H1 (cell line): Measurements from ENCODE around the gene PC. TPM values are rescaled to one million over a fixed set of nuclear protein-coding genes. Genes with fewer than 3 reads are reported as not detected.
A peak's percentile ranks its signal among the peaks of the same experiment; 100 is the strongest.

Experiments
- CTCF ChIA-PET: fragments of 300-600 bp; sonication (Branson Sonifier 250); formaldehyde crosslinking; loops from one replicate; lab custom pipeline; 2021; ENCODE audit not compliant: partially characterized antibody; lab: Charles Lee
- POLR2A ChIA-PET: fragments of 300-600 bp; sonication (Branson Sonifier 250); formaldehyde crosslinking; loops from one replicate; lab custom pipeline; 2021; ENCODE audit warnings: inconsistent platforms; ENCODE audit not compliant: partially characterized antibody; lab: Charles Lee
- DNase-seq, 2 experiments: peaks; one replicate each; pipeline versions ENCODE4 v3.0.0 to v3.0.0-alpha.2; 2010 to 2022; ENCODE audit warnings: low spot score in 2 of 2, low read depth in 1 of 2, mixed read lengths in 1 of 2
- FAIRE-seq: peaks from 2 replicates; lab custom pipeline; 2011; peaks lifted over from hg19 to GRCh38; lab: Jason Lieb, UNC
- H2AFZ ChIP-seq: 2 replicates; pipeline ENCODE4 v1.8.1; 2012; ENCODE audit warnings: low read length, inconsistent platforms
- H2AK5ac ChIP-seq: 2 replicates; pipeline ENCODE4 v1.6.1; 2013; ENCODE audit warnings: low read depth, low read length
- H2BK120ac ChIP-seq: replicated peaks from 2 replicates; pipeline ENCODE3; 2013; ENCODE audit warnings: low read depth, low read length, inconsistent platforms
- H2BK12ac ChIP-seq: 2 replicates; pipeline ENCODE4 v1.6.1; 2013; ENCODE audit warnings: low read depth, low read length
- H2BK15ac ChIP-seq: 2 replicates; pipeline ENCODE4 v1.6.1; 2013; ENCODE audit warnings: low read length
- H2BK20ac ChIP-seq: 2 replicates; pipeline ENCODE4 v1.6.1; 2013; ENCODE audit warnings: low read length
- H2BK5ac ChIP-seq: 2 replicates; pipeline ENCODE4 v1.6.1; 2013; ENCODE audit warnings: low read depth, low read length
- H3K14ac ChIP-seq: 2 replicates; pipeline ENCODE4 v1.6.1; 2013; ENCODE audit warnings: inconsistent platforms; ENCODE audit not compliant: insufficient read length
- H3K18ac ChIP-seq: 2 replicates; pipeline ENCODE4 v1.6.1; 2013; ENCODE audit warnings: low read length; ENCODE audit errors: extremely low read depth
- H3K23ac ChIP-seq: 2 replicates; pipeline ENCODE4 v1.6.1; 2013; ENCODE audit warnings: inconsistent platforms; ENCODE audit not compliant: insufficient read length
- H3K23me2 ChIP-seq: 2 replicates; pipeline ENCODE4 v1.6.1; 2013; ENCODE audit warnings: low read depth, low read length
- H3K27ac ChIP-seq: 2 replicates; pipeline ENCODE4 v1.6.1; 2011; ENCODE audit warnings: low read depth, low read length, inconsistent platforms
- H3K27me3 ChIP-seq, 4 experiments: replicated peaks in 1 of 4; 1 replicate in 1 of 4; 2 replicates in 3 of 4; pipeline versions ENCODE4 v1.6.1 to v1.8.1; 2011 to 2013; ENCODE audit warnings: low read length in 3 of 4, mild to moderate bottlenecking in 3 of 4, inconsistent platforms in 2 of 4, mixed read lengths in 2 of 4, moderate library complexity in 1 of 4; ENCODE audit not compliant: control insufficient read depth in 3 of 4, insufficient read depth in 3 of 4; ENCODE audit errors: extremely low read depth in 1 of 4
- H3K36me3 ChIP-seq, 4 experiments: 2 replicates each; pipeline versions ENCODE4 v1.6.1 to v1.8.1; 2011 to 2013; ENCODE audit warnings: mild to moderate bottlenecking in 4 of 4, low read length in 3 of 4, moderate library complexity in 2 of 4, control low read depth in 1 of 4, inconsistent platforms in 1 of 4; ENCODE audit not compliant: insufficient read depth in 4 of 4, control insufficient read depth in 2 of 4
- H3K4ac ChIP-seq: replicated peaks from 2 replicates; pipeline ENCODE3; 2013; ENCODE audit warnings: low read length, low read depth, mixed read lengths, inconsistent platforms; ENCODE audit not compliant: insufficient read length
- H3K4me1 ChIP-seq, 4 experiments: replicated peaks in 1 of 4; 1 replicate in 1 of 4; 2 replicates in 3 of 4; pipeline versions ENCODE4 v1.6.1 to v1.8.1; 2011 to 2013; ENCODE audit warnings: low read length in 3 of 4, inconsistent platforms in 2 of 4, mixed read lengths in 1 of 4; ENCODE audit not compliant: insufficient read depth in 4 of 4, control insufficient read depth in 3 of 4
- H3K4me2 ChIP-seq, 2 experiments: 2 replicates each; pipeline versions ENCODE4 v1.6.1 to v1.8.1; 2011 to 2013; ENCODE audit warnings: low read depth in 2 of 2, low read length in 2 of 2, control low read depth in 1 of 2, inconsistent platforms in 1 of 2, mild to moderate bottlenecking in 1 of 2; ENCODE audit not compliant: insufficient read depth in 1 of 2
- H3K4me3 ChIP-seq, 4 experiments: fragments of 200-600, 300-600 bp in 1 of 4; sonication (generic), shearing (Covaris generic), sonication (Bioruptor Twin) in 1 of 4; 2 replicates each; pipeline versions ENCODE4 v1.5.1 to v1.8.1; 2011 to 2016; ENCODE audit warnings: low read length in 4 of 4, low read depth in 3 of 4, control low read depth in 2 of 4, inconsistent platforms in 2 of 4, mild to moderate bottlenecking in 2 of 4, mixed read lengths in 1 of 4, moderate library complexity in 1 of 4; ENCODE audit not compliant: insufficient read depth in 2 of 4; ENCODE audit errors: extremely low read depth in 1 of 4
- H3K56ac ChIP-seq: replicated peaks from 2 replicates; pipeline ENCODE3; 2013; ENCODE audit warnings: low read depth, mild to moderate bottlenecking, mixed read lengths, low read length, inconsistent platforms; ENCODE audit not compliant: insufficient read length
- H3K79me1 ChIP-seq: 2 replicates; pipeline ENCODE4 v1.6.1; 2013; ENCODE audit warnings: low read depth, low read length, control low read depth
- H3K79me2 ChIP-seq, 2 experiments: 2 replicates each; pipeline versions ENCODE4 v1.6.1 to v1.8.1; 2012 to 2013; ENCODE audit warnings: low read length in 2 of 2, mild to moderate bottlenecking in 2 of 2, inconsistent platforms in 1 of 2; ENCODE audit not compliant: insufficient read depth in 2 of 2, control insufficient read depth in 1 of 2
- H3K9ac ChIP-seq, 4 experiments: replicated peaks in 1 of 4; 1 replicate in 1 of 4; 2 replicates in 3 of 4; pipeline versions ENCODE4 v1.6.1 to v1.8.1; 2011 to 2013; ENCODE audit warnings: low read depth in 3 of 4, low read length in 3 of 4, control low read depth in 2 of 4, mild to moderate bottlenecking in 2 of 4, moderate library complexity in 2 of 4, inconsistent platforms in 1 of 4; ENCODE audit errors: extremely low read depth in 1 of 4
- H3K9me3 ChIP-seq, 2 experiments: 2 replicates each; pipeline versions ENCODE4 v1.6.1 to v1.8.1; 2012 to 2013; ENCODE audit warnings: mild to moderate bottlenecking in 2 of 2, moderate library complexity in 2 of 2, control low read depth in 1 of 2, inconsistent platforms in 1 of 2, low read depth in 1 of 2, low read length in 1 of 2, mixed read lengths in 1 of 2; ENCODE audit not compliant: insufficient read depth in 2 of 2
- H4K20me1 ChIP-seq, 2 experiments: replicated peaks in 1 of 2; 2 replicates each; pipeline versions ENCODE3 to v1.8.1; 2011 to 2013; ENCODE audit warnings: inconsistent platforms in 2 of 2, low read length in 2 of 2, mild to moderate bottlenecking in 1 of 2; ENCODE audit not compliant: insufficient read depth in 2 of 2, control insufficient read depth in 1 of 2
- H4K5ac ChIP-seq: 2 replicates; pipeline ENCODE4 v1.6.1; 2013; ENCODE audit warnings: low read length, low read depth, mixed read lengths, inconsistent platforms; ENCODE audit not compliant: insufficient read length
- H4K8ac ChIP-seq: 2 replicates; pipeline ENCODE4 v1.8.0; 2013; ENCODE audit warnings: mild to moderate bottlenecking, moderate library complexity, low read length, inconsistent platforms; ENCODE audit not compliant: insufficient read depth; ENCODE audit errors: extremely low read depth
- H4K91ac ChIP-seq: replicated peaks from 2 replicates; pipeline ENCODE3; 2013; ENCODE audit warnings: low read length, mixed read lengths, inconsistent platforms; ENCODE audit not compliant: insufficient read length
- CREB1 ChIP-seq: IDR thresholded peaks from 2 replicates; pipeline ENCODE4 v1.6.1; 2012; ENCODE audit warnings: inconsistent platforms
- EZH2 ChIP-seq: fragments of 200-600 bp; sonication (generic); IDR thresholded peaks from 2 replicates; pipeline ENCODE4 v1.7.1; 2012; ENCODE audit warnings: low read depth, mild to moderate bottlenecking, moderate library complexity, low read length, inconsistent platforms; ENCODE audit not compliant: severe bottlenecking
- GABPA ChIP-seq: IDR thresholded peaks from 2 replicates; pipeline ENCODE4 v1.6.1; 2011; ENCODE audit warnings: mild to moderate bottlenecking, low read length, moderate library complexity, borderline replicate concordance; ENCODE audit not compliant: insufficient read depth
- HDAC6 ChIP-seq: IDR thresholded peaks from one replicate; pipeline ENCODE4 v1.7.1; 2012; ENCODE audit warnings: low read depth, mild to moderate bottlenecking, inconsistent platforms, low read length, moderate library complexity
- RNF2 ChIP-seq: fragments of 200-900, 300-1000 bp; sonication (generic); IDR thresholded peaks from 2 replicates; pipeline ENCODE4 v1.7.1; 2016; ENCODE audit warnings: borderline replicate concordance, low read depth, mild to moderate bottlenecking, antibody characterized with exemption, low read length; ENCODE audit not compliant: poor library complexity, severe bottlenecking; ENCODE audit errors: missing control alignments
- SIRT6 ChIP-seq: IDR thresholded peaks from one replicate; pipeline ENCODE4 v1.7.1; 2012; ENCODE audit warnings: low read length, inconsistent platforms
- YY1 ChIP-seq: IDR thresholded peaks from 2 replicates; pipeline ENCODE4 v1.6.1; 2011; ENCODE audit warnings: low read depth, mild to moderate bottlenecking, low read length
- WGBS, 2 experiments: shearing (Covaris generic) in 1 of 2; methylation state at CpG; one replicate each; pipeline versions ENCODE4 v1.1.6 to v1.1.7; 2013 to 2015; ENCODE audit warnings: low lambda C conversion rate in 2 of 2, mixed read lengths in 2 of 2, inconsistent platforms in 1 of 2, low coverage in 1 of 2, missing lambda C conversion rate in 1 of 2; ENCODE audit not compliant: insufficient replicate concordance in 2 of 2, insufficient coverage in 1 of 2, insufficient read length in 1 of 2; ENCODE audit errors: extremely low coverage in 1 of 2, missing lambda C conversion rate in 1 of 2; 5-methylcytosine and 5-hydroxymethylcytosine counted together
- polyA plus RNA-seq, 7 experiments: library from polyadenylated mRNA; depleted of rRNA in 3 of 7; stranded (reverse) in 5 of 7; unstranded in 2 of 7; fragments of >200 nt in 5 of 7; fragments of 200-250 nt in 2 of 7; gene quantifications; 1 replicate in 5 of 7; 2 replicates in 1 of 7; 4 replicates in 1 of 7; pipeline versions ENCODE4 v1.2.1 to v1.2.3, GENCODE V29; 2011 to 2013; ENCODE audit warnings: missing spikeins in 2 of 7, mixed read lengths in 2 of 7
- total RNA-seq: library from RNA; stranded (reverse); fragmentation: NEBNext Ultra II Directional; extraction: Animal tissue kit (Norgen Biotek cat#: 25700); gene quantifications from 2 replicates; pipeline ENCODE4 v1.2.1, GENCODE V29; 2021
- TF ChIP-seq, protein P1 (sequence below): IDR thresholded peaks from 2 replicates; pipeline ENCODE4 v1.6.1; 2012; ENCODE audit warnings: low read length, inconsistent platforms
- TF ChIP-seq, protein P2 (sequence below): IDR thresholded peaks from 2 replicates; pipeline ENCODE4 v1.6.1; 2011; ENCODE audit warnings: low read length, improper control_type of control experiment

Gene PC
- total and polyA plus RNA-seq, 2 of the 8 experiments (the other 6 are each of a cell fraction or from before 2014, with no cell fraction given): 11.5 to 27.5 TPM

- Histone ChIP-seq H4K8ac (no peak overlapping the region), H3K4me3 (no peak overlapping the region), H2AK5ac (no peak overlapping the region), H3K14ac (no peak overlapping the region), H3K4me1 (peaks cover 0 to 12% (median 2%) of the 10 kb centered on the region in 4 experiments; a peak in 5 of 7 replicates), H4K91ac (no peak overlapping the region), H3K56ac (no peak overlapping the region), H3K79me1 (no peaks in the 10 kb centered on the region), H2AFZ (no peak overlapping the region), H3K9me3 (no peaks in the 10 kb centered on the region), H4K20me1 (peaks cover 0 to 2% of the 10 kb centered on the region in 2 experiments), H2BK12ac (0 out of 2 replicates have a peak overlapping the region, but pooled peaks have one; percentile 17), H3K4ac (no peak overlapping the region), H3K27me3 (no peaks in the 10 kb centered on the region), H3K36me3 (peaks cover 0 to 2% (median 0%) of the 10 kb centered on the region in 4 experiments; a peak in 1 of 8 replicates), H2BK120ac (no peak overlapping the region), H3K79me2 (no peaks in the 10 kb centered on the region), H3K23ac (no peak overlapping the region), H3K23me2 (no peaks in the 10 kb centered on the region), H3K18ac (no peak overlapping the region), H3K4me2 (no peak overlapping the region), H3K27ac (no peak overlapping the region), H4K5ac (no peak overlapping the region), H2BK15ac (0 out of 2 replicates have a peak overlapping the region, but pooled peaks have one; percentile 72), H2BK20ac (no peak overlapping the region), H3K9ac (0 out of 7 replicates have a peak overlapping the region, but pooled peaks of 1 of the 4 experiments have one; percentile 32), H2BK5ac (no peak overlapping the region)
- FAIRE-seq (no peak), DNase-seq (no peak)
- 91% methylated on average over 4 of the region's 7 CpGs; no CpG with 5 or more reads in 1 of the 2 experiments for WGBS, 2 experiments
- POLR2A ChIA-PET: interaction anchor here (1.9 to 2.4 kb wide), 5 partner anchors 14 to 24 kb away, joined by 4 to 7 read pairs (median 7); partner anchors contain the start of gene RCE1
- CTCF ChIA-PET: interaction anchor here (0.8 to 13.8 kb wide), 11 partner anchors 8 to 183 kb away, joined by 3 to 199 read pairs (median 7); partner anchors contain the start of genes C11orf86 and RCE1
- TF ChIP-seq, protein P1, sequence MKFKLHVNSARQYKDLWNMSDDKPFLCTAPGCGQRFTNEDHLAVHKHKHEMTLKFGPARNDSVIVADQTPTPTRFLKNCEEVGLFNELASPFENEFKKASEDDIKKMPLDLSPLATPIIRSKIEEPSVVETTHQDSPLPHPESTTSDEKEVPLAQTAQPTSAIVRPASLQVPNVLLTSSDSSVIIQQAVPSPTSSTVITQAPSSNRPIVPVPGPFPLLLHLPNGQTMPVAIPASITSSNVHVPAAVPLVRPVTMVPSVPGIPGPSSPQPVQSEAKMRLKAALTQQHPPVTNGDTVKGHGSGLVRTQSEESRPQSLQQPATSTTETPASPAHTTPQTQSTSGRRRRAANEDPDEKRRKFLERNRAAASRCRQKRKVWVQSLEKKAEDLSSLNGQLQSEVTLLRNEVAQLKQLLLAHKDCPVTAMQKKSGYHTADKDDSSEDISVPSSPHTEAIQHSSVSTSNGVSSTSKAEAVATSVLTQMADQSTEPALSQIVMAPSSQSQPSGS: no peak
- TF ChIP-seq, protein P2, sequence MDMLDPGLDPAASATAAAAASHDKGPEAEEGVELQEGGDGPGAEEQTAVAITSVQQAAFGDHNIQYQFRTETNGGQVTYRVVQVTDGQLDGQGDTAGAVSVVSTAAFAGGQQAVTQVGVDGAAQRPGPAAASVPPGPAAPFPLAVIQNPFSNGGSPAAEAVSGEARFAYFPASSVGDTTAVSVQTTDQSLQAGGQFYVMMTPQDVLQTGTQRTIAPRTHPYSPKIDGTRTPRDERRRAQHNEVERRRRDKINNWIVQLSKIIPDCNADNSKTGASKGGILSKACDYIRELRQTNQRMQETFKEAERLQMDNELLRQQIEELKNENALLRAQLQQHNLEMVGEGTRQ: no peak
- TF ChIP-seq CREB1 (no peak), RNF2 (no peak), YY1 (no peak), HDAC6 (no peak), GABPA (no peak), SIRT6 (no peak), EZH2 (no peak)
Observed at GRCh38 chr11:66866511-66866986, 91.6 kb downstream of the PC start.
